Endometrium (tissue), 2 donors: ENCODE results near the gene MPC2.
A peak's percentile ranks its signal among the peaks of the same experiment; 100 is the strongest.
"Not testable (repeated sequence)": the region's sequence is repeated elsewhere in the genome, so short reads cannot be mapped to it uniquely, and the experiment has no call there.

Experiments used
- FAIRE-seq: peaks from 2 replicates; lab custom pipeline; 2012; peaks lifted over from hg19 to GRCh38; lab: Jason Lieb, UNC
- donor health status: control.
- donor health status: control.

Gene MPC2

DNA sequence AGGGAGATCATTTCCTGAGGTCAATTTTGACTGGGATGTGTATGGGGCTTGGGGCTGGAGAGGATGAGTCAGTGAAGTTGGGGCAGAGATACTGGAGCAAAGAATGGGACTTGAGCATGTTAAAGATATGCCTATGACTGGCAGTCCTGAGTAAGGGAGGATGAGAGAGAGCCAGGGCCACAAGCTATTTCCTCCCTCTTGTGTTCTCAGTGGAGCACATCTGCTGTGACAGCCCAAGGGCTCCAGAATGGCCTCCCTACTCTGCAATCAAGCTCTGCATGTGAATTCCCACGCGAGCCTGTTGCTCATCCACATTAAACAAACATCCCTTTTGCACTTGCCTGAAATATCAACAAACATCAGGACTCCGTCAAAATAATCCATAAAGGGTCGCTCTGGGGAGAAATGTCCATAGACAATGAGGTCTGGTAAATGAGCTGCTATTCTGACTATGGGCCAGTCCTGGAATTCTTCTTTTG lies 32.2 kb downstream of the MPC2 start:
- peak; percentile 33 for FAIRE-seq

DNA sequence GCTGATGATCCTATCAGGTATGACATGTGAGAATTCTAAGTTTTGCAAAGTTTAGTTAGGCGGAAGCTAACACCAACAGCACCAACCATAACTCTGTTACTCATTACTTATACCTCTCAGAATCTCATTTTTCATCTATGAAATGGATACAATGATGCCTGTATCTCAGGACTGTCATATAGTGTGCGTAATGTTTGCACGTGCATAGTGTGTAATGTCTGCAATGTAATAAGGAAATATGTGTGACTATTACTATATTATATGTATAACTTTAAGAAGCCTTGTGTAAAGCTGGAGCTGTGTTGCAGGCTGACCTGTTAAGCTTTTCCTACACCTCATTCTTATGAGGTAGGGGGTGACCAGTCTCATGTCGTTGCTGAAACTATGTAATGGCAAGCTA lies 36.0 kb downstream of the MPC2 start:
- FAIRE-seq, result no peak

DNA sequence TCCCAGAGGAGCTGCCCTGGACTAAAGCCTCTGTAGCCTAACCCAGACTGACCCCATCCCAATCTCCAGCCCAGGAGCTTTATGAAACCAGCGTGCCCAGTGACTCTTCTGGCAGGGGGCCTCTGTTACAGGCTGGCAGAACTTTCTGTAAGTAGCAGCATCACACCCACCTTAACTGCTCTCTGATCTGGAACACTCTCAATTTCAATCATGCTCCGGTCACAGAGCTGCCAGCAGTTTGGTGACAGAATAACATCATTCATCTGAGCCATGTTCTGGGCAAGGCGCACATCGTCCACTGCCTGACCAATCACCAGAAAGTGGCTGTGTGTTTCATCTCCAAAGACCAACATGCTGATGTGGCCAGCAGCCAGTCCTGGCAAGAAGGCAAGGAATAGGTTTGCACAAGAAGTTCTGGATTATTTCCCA lies 37.6 kb downstream of the MPC2 start:
- FAIRE-seq, result no peak

DNA sequence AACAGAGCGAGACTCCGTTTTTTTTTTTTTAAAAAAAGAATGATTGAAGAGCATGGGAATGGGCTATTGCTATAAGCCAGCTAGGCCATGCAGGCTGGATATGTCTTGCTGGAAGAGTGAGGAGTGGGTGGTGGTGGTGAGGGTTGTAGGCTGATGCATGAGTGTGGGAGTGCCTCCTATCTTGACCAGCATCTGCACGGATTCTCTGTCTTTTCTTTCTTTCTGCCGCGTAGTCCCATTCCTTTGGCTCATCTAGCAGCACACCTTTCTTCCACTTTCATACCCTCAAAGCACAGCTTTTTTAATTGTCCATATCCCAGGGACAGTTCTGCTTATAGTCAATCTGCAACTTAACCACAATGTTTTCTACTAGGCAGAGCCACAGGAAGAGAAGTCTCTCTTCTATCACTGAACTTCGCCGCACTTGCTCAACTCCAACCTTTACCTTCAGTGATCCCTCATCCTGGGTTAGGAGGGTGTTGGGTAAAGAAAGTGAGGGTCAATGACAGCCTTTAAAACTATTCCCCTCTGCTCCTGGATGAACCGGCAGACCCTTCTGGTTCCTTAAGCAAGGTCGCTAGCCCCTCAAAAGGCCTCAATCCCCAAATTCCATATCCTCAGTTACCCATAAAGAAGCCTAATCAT lies 38.2 kb downstream of the MPC2 start:
- no peak for FAIRE-seq

DNA sequence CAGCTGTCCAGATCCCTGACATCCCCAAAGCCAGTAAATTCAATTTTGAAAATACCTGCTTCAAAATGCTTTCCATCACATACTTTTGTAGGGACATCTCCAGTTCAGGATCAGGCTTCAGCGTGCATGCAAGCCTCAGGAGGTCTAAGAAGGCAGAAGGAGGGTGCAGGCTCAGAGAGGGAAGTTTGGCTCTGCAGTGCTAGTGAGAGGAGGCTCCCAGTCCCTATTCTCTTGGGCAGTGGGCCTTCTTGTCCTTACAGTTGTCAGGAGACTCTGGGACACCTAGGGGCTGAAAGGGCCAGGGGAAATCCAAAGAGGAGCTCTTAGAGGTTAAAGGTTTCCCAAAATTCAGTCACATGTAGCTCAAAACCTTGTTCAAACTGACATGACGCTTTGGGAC lies 43.1 kb downstream of the MPC2 start:
- no peak for FAIRE-seq

DNA sequence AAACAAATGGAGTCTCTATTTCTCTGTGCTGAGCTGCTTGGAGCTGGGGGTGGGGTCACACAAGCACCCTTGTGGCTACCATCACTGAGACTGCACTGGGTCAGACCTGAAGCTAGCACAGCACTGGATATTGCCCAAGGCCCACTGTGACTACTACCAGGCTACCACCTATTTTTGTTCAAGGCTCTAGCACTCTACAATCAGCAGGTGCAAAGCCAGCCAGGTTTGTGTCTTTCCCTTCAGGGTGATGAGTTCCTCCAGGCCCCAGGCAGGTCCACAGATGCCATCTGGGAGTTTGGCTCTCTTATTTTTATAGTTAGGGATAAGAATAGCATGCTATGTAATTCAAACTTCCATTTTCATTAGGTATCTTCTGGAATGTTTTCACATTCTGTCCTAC lies 46.5 kb downstream of the MPC2 start:
- FAIRE-seq, result no peak

DNA sequence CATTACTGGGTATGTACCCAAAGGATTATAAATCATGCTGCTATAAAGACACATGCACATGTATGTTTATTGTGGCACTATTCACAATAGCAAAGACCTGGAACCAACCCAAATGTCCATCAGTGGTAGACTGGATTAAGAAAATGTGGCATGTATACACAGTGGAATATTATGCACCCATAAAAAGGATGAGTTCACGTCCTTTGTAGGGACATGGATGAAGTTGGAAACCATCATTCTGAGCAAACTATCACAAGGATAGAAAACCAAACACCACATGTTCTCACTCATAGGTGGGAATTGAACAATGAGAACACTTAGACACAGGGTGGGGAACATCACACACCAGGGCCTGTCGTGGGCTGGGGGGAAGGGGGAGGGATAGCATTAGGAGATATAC lies 49.7 kb downstream of the MPC2 start:
- not testable (repeated sequence) for FAIRE-seq

DNA sequence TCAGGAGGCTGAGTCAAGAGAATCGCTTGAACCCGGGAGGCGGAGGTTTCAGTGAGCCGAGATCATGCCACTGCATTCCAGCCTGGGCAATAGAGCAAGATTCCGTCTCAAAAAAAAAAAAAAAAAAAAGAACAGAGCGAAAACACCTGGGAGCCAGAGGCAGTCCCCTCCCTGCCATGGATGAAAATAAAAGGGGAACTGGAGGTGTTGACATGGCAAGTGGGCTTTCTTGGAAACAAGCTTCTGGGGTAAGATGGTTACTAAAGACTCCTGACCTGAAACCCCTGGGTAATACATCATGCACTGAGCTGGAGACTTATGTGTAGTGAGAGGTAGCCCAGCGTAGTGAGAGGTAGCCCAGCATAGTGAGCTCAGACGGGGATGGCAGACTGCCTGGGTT lies 54.5 kb downstream of the MPC2 start:
- FAIRE-seq, result no peak

DNA sequence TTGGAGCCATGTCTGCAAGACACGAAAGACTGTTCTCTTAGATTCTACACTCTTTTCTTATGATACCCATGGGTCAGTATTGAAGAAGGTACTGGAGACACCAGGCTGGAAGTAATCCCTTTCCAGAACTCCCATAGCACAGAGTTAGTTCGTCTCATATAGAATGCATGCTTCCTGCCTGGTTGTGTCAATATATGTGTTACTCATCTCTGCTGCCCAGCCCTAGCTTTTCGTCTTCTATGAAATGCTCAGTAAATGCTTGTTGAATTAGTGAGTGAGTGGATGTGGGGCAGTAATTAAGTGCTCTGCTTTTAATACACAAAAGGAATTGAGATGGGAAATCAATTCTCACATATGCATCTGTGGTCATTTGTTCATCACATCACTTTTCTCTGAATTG lies 55.1 kb downstream of the MPC2 start:
- no peak for FAIRE-seq

DNA sequence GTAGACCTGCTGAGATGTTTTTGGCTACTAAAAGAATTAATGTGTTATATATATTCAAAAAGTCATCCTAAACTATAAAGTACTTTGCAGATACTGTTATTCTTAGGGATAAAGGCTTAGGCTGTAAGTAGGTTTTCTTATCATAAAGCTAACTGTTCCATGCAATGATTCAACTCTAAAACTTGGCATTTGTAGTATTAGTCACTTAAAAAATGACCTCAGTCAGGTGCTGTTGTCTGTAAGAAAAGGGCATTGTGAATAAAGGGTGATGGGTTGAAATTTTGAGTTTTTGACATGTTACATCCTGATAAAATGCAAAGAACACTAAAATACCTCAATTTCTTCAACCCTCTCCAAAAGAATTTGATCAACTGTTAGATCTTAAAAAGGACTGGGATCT lies 55.8 kb downstream of the MPC2 start:
- no peak for FAIRE-seq

DNA sequence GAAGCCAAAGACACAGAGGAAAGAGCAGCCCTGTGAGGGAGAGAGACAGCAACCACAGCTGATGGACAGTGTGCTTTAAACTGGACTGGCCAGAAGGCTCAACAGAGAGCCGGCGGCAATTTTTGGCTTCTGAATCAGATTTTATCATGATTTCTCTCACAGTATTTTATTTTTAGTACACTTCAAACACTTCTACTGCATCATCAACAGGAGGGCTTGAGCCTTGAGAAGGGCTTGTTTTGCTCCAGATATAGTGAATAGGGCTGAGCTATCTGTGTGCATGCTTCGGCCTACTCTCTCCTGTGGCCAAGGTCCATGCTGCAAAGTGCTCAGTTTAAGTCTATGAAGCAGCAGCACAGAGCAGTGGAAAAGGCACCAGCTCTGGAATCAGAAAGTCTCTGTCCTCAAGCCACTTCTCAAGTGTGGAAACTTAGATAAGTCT lies 56.3 kb downstream of the MPC2 start:
- FAIRE-seq, result no peak

DNA sequence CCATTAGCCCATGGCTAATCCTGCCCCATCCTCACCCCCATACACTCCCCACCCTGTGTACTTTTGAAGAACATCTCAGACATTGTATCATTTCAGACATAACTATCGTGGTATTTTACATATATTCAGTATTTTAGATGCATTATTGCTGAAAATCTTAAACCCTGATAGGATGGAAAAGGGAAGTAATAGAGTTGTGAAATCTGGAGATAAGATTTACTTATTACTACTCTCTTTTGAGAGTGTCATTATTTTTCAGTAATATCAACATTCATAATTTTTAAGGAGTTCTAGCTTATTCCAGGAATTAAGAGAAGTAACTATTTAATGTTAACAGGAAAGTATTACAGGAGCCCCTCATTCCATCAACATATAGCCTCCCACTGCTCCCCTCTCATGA lies 57.4 kb downstream of the MPC2 start:
- no peak for FAIRE-seq

DNA sequence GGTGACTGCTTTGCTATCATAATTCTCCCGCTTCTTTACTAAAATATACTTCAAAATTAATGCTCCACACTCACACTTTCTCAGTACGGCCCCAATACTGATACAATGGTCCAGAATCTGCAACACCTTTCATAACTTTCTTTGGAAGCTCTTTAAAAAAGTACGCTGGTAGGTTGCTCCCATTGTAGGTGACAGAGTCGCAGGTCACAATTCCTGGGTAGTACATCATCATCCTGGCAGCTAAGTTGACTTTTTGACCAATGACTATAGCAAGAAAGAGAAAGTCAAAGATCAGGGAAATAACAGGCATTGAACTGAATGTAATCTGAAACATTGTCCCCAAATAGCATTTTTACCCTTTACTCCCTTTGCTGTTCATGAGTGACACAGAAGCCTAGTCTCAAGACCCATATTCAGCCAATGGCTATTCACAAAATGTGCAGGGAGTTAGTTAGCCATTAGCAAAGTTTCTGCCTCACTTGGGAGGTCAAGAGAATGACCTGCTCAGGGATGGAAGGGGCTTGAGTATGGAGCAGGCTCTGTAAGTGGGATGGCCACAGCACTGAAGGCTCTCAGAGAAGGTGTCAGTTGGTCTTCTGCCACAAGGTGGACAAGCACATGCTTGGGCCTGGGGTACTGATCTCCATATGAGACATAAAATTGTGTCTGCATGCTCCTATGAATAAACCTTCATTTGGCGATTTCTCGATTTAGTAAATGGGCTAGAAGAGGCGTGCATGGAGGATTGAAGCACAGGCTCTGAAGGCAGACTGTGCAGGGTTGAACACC lies 58.3 kb downstream of the MPC2 start:
- no peak for FAIRE-seq

DNA sequence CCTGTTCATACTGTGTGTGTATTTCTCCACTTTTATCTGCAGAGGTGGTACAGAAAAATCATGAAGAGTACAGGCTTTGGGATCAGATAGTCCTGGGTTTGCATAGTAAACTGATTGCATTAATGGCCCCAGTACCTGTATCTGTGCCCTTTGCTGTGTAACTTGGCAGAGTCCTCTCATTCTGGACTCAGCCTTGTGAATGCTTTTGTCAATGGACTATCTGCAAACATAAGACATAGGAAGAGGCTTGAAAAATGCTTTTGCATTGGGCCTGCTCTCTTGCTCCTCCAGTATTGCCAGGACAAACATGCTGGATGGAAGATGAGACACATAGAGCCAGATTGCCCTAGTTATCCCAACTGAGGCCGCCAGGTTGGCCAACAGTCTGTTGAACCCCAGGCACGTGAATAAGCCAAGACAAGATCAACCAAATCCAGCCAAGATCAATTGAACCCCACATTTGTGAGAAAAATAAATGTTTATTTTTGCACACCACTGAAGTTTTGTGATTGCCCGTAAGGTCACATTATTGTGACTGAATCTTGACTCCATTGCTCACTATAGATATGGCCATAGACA lies 60.2 kb downstream of the MPC2 start:
- FAIRE-seq, result no peak

DNA sequence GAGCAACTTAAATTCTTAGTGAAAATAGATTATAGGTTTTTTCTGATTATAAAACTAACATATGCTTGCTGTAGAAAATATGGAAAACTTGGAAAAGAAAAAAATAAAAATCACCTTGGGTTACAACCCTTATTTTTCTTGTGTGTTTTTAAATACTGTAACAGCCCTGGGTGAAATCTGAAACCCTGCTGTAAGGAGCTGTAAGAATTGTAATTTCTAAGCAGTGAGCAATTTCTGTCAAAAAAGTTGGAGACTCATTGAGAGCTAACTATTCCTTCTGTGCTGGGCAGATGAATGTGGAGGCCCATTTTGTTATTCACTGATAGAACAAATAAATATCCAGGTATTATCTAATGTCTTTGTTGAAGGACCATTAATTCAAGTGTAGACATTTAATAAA lies 65.5 kb downstream of the MPC2 start:
- FAIRE-seq, result no peak

DNA sequence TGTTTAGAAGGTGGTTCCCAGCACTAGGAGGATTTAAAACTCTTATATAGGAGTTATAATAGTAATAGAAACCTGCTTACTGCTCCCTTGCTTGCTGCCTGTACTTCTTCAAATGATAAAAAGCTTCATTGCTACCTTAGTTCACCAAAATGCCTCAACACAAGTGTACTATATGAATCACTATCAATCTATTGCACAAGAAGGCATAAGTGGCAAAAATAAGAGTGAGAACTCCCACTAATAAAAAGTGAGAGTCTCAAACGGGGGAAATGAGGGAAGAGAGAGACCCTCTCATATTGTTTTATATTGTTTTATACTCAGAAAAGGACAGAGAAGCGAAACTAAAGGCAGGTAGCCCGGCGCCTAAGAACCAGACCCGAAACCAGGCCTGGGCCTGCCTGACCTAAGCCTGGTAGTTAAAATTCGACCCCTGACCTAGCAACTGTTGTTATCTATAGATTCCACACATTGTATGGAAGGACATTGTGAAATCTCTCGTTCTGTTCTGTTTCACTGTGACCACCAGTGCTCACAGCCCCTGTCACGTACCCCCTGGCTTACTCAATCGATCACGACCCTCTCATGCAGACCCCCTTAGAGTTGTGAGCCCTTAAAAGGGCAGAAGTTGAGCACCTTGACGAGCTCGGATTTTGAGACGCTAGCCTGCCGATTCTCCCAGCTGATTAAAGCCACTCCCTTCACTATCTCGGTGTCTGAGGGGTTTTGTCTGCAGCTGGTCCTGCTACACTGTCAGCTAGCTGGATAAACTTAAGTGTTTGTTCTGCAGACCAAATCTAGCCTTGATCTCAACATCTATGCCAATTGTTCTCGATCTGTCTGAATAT lies 67.5 kb downstream of the MPC2 start:
- FAIRE-seq, result not testable (repeated sequence)

DNA sequence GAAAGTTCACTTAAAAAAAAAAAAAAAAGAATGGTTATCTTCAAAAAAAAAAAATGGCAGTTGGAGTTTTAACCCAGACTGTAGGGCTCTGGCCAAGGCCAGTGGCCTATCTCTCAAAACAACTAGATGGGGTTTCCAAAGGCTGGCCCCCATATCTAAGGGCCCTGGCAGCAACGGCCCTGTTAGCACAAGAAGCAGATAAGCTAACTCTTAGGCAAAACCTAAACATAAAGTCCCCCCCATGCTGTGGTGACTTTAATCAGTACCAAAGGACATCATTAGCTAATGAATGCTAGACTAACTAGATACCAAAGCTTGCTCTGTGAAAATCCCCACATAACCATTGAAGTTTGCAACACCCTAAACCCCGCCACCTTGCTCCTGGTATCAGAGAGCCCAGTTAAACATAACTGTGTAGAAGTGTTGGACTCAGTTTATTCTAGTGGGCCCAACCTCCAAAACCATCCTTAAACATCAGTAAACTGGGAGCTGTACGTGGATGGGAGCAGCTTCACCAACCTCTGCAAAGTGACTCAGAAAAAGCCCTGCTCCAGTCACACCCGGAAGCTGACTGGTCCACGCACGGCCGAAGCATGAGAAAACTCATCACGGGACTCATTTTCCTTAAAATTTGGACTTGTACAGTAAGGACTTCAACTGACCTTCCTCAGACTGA lies 70.0 kb downstream of the MPC2 start:
- FAIRE-seq, result not testable (repeated sequence)
